ENCODE results near the gene SMIM41.
"Not testable (repeated sequence)": the region's sequence is repeated elsewhere in the genome, so short reads cannot be mapped to it uniquely, and the experiment has no call there.

DNA sequence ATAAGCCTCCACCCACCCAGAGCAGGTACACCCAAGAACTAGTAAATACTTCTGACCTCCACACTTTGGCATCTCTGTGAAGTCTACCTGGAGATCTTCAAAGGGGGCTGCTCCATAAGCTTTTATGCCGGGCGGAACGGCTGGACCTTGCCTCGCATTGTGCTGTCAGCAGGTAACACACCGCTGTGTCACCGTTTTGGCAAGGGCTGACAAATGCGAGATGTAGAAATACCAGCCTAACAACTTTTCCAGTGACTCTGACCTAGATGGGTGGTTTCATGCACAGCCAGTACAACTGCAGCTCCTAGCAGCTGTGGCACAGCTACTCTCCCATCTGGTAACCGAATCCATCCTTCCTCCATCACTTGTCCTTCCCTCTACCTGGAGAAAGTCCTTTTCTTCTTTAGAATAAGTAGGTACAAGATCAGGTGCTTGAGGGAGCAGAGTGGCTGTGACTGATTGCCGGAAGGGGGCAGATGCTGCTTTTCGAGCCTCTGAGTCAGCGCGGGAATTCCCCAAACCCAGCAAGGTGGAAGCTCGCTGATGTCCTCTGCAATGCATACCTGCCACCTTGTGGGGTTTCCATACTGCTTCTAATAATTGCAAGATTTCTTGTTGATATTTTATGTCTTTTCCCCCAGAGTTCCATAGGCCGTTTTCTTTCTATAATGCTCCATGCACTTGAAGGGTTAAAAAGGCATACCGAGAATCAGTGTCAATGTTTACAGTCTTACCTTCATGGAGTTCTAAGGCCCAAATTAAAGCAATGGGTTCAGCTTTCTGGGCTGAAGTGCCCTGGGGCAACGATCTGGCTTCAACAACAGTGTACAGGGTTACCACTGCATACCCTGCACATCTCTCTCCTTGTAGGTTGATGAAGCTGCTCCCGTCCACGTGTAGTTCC, 37.0 kb downstream of the SMIM41 start:
- TF ChIP-seq, protein P1, sequence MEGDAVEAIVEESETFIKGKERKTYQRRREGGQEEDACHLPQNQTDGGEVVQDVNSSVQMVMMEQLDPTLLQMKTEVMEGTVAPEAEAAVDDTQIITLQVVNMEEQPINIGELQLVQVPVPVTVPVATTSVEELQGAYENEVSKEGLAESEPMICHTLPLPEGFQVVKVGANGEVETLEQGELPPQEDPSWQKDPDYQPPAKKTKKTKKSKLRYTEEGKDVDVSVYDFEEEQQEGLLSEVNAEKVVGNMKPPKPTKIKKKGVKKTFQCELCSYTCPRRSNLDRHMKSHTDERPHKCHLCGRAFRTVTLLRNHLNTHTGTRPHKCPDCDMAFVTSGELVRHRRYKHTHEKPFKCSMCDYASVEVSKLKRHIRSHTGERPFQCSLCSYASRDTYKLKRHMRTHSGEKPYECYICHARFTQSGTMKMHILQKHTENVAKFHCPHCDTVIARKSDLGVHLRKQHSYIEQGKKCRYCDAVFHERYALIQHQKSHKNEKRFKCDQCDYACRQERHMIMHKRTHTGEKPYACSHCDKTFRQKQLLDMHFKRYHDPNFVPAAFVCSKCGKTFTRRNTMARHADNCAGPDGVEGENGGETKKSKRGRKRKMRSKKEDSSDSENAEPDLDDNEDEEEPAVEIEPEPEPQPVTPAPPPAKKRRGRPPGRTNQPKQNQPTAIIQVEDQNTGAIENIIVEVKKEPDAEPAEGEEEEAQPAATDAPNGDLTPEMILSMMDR (conservative IDR thresholded peaks at IDR 0.05 in 1 of 2, IDR thresholded peaks at IDR 0.05 in 1 of 2; ENCODE audit: low read depth in 1 of 2, low read length in 2 of 2), result not testable (repeated sequence)
- not testable (repeated sequence) for TF ChIP-seq EZH2 (IDR thresholded peaks at IDR 0.05; ENCODE audit: low read length, missing control alignments)
